ENCODE results near the gene MAMDC4.

- TF ChIP-seq CTCF (IDR thresholded peaks at IDR 0.05) (no peak), POLR2A (IDR thresholded peaks at IDR 0.05) (no peak)
These were observed 11.1 kb upstream of the MAMDC4 start for GRCh38 chr9:136840877-136841645.
